ENCODE data around the gene DENND6B.

GRCh38 chr22:50343541-50343935, 16.7 kb upstream of the DENND6B start:
- TF ChIP-seq CTCF (IDR thresholded peaks at IDR 0.05), result no peak
- TF ChIP-seq POLR2A (IDR thresholded peaks at IDR 0.05), result no peak
